ENCODE results near the gene CTNNA1.
"Not testable (repeated sequence)": the region's sequence is repeated elsewhere in the genome, so short reads cannot be mapped to it uniquely, and the experiment has no call there.

Gene CTNNA1

DNA sequence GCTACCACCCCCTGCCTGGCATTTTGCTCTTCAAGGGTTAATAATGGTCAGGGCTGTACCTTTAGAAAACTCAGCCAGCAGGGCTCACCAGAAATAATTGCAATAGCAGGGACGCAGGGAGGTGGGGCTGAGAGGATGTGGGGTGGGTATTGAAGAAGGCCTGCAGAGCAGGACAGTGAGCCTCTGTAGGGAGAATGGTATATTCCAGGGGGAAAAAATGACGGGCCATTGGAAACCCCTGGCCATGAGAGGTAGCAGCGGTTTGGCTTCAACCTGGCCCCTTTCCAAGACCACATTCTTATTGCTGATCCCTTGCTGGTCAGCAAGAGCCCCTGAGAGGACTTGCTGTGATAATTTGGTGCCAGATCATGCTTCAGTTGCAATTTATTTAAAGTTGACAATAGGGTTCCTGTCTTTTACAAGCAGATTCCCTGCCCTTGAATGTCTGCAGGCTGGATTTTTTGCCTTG lies 36.7 kb upstream of the CTNNA1 start:
- H3K9me3 Mint-ChIP-seq, result no peaks in the 10 kb centered on the region
- DNase-seq, result no peak
- no peak overlapping the region for H3K27ac Mint-ChIP-seq
- peaks cover 50% of the 10 kb centered on the region for H3K27me3 Mint-ChIP-seq
- CTCF ChIA-PET, result no interaction called here
- no peaks in the 10 kb centered on the region for H3K4me1 Mint-ChIP-seq
- no peak overlapping the region for H3K4me3 Mint-ChIP-seq
- H3K36me3 Mint-ChIP-seq, result no peaks in the 10 kb centered on the region

- Mint-ChIP-seq H3K4me3 (no peak overlapping the region), H3K4me1 (no peaks in the 10 kb centered on the region), H3K27ac (no peak overlapping the region), H3K36me3 (no peaks in the 10 kb centered on the region), H3K27me3 (peaks cover 56% of the 10 kb centered on the region), H3K9me3 (no peaks in the 10 kb centered on the region)
- CTCF ChIA-PET, result interaction anchor here (0.7 kb wide), 1 partner anchor 1132 kb away, joined by 4 read pairs; no protein-coding TSS in a partner anchor
- DNase-seq, result no peak
Observed at GRCh38 chr5:138717399-138717798, 35.8 kb upstream of the CTNNA1 start.

DNA sequence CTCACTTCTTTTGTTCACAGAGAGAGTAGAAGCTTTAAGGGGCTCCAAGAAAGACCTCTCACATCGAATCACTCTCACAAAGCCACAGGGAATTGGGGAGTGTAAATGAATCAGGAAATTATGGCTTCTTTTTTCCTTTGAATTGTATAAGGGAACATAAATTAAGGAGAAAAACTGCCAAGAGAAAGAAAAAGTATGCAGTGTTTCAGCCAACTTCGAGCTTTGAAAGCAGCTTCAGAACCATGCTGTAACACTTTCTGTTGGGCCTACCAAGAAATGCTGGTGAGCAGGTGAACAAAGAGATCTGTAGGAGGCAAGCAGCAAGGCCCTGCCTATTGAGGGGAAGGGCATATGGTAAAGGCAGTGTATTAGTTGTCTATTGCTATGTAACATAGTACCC lies 33.4 kb upstream of the CTNNA1 start:
- peaks cover 67% of the 10 kb centered on the region for H3K27me3 Mint-ChIP-seq
- no peak overlapping the region for H3K27ac Mint-ChIP-seq
- no peak overlapping the region for H3K4me3 Mint-ChIP-seq
- H3K4me1 Mint-ChIP-seq, result no peaks in the 10 kb centered on the region
- H3K36me3 Mint-ChIP-seq, result no peaks in the 10 kb centered on the region
- H3K9me3 Mint-ChIP-seq, result no peaks in the 10 kb centered on the region
- CTCF ChIA-PET, result no interaction called here
- no peak for DNase-seq

- no peak for DNase-seq
- Mint-ChIP-seq H3K27me3 (peaks cover 70% of the 10 kb centered on the region), H3K4me3 (no peak overlapping the region), H3K9me3 (no peaks in the 10 kb centered on the region), H3K4me1 (no peaks in the 10 kb centered on the region), H3K27ac (no peak overlapping the region), H3K36me3 (no peaks in the 10 kb centered on the region)
- CTCF ChIA-PET, result no interaction called here
Observed at GRCh38 chr5:138720840-138721239, 32.4 kb upstream of the CTNNA1 start.

GRCh38 chr5:138721979-138722378 lies 31.2 kb upstream of the CTNNA1 start:
- Mint-ChIP-seq H3K36me3 (no peaks in the 10 kb centered on the region), H3K9me3 (no peaks in the 10 kb centered on the region), H3K27ac (no peak overlapping the region), H3K4me1 (peaks cover 6% of the 10 kb centered on the region), H3K27me3 (peaks cover 70% of the 10 kb centered on the region), H3K4me3 (no peak overlapping the region)
- no peak for DNase-seq
- CTCF ChIA-PET, result no interaction called here

- H3K27me3 Mint-ChIP-seq, result peaks cover 69% of the 10 kb centered on the region
- H3K36me3 Mint-ChIP-seq, result no peaks in the 10 kb centered on the region
- H3K9me3 Mint-ChIP-seq, result no peaks in the 10 kb centered on the region
- peaks cover 12% of the 10 kb centered on the region for H3K4me1 Mint-ChIP-seq
- no peak overlapping the region for H3K27ac Mint-ChIP-seq
- CTCF ChIA-PET, result no interaction called here
- DNase-seq, result no peak
- H3K4me3 Mint-ChIP-seq, result no peak overlapping the region
Observed at GRCh38 chr5:138722544-138723177, 30.6 kb upstream of the CTNNA1 start.

DNA sequence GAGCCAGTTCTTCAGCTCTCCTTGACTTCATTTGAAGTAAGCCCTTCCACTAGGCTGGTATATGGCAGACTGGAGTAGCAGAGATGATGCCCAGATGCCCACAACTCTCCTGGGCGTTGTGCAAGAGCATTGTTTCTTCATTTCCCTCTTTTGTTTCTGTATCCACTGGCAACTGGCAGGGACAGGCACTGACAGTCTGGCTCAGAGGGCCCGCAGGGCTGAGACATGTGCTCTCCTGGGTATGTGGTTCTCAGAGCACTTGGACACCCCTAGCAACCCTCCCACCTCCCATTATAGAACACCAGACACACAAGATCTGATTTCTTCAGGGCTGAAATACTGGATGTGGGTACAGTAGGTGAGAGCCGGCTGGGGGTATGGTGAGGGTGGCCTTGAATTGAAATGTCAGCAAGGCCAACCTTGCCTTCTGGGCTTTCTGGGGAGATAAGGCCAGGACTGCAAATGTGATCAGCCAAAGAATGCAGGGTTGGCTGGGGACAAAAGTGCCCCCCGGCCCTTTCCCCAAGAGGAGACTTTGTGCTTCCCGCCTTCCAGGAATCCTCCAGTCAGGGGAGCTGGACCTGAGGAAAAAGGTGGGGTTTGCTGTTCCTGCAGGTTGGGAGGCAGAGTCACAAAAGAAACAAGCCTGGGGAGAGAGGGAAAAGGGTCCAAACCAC lies 28.6 kb upstream of the CTNNA1 start:
- CTCF ChIA-PET, result no interaction called here
- DNase-seq, result no peak
- Mint-ChIP-seq H3K27ac (no peak overlapping the region), H3K4me3 (no peak overlapping the region), H3K9me3 (no peaks in the 10 kb centered on the region), H3K4me1 (peaks cover 12% of the 10 kb centered on the region), H3K36me3 (no peaks in the 10 kb centered on the region), H3K27me3 (peaks cover 77% of the 10 kb centered on the region)

DNA sequence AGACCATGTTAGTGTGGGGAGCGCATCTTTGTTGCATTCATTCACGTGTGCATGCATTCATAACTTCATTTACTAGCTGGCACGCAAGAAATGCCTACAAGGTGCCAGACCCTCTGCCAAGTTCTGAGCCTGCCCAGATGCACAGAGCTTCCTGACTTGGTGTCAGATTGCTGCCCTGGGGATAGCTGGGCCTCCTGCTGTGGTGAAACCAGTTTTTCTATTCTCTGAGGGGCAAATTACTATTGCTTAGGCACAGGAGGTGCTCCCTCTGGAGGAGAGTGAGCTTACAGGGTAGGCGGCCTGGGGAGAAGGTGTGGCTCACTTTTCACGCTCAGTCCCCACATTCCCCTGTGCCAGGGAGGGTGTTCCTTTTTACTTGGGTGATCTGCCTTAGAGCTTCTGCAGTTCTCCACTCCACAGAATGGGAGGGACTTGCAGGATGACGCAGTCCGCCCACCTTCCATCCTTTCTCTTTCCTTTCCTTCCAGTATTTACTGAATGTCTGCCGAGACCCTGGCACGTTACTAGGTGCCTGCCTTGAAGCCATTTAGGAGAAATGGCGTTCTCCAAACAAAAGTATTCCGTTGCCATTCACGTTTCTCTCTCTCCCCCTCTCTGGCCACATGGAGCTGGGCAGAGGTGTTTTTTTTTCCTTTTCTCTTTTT lies 27.9 kb upstream of the CTNNA1 start:
- CTCF ChIA-PET, result no interaction called here
- Mint-ChIP-seq H3K36me3 (no peaks in the 10 kb centered on the region), H3K4me1 (peaks cover 12% of the 10 kb centered on the region), H3K9me3 (no peaks in the 10 kb centered on the region), H3K4me3 (no peak overlapping the region), H3K27me3 (peaks cover 77% of the 10 kb centered on the region), H3K27ac (no peak overlapping the region)
- DNase-seq, result no peak

GRCh38 chr5:138725818-138726416 lies 27.3 kb upstream of the CTNNA1 start:
- H3K9me3 Mint-ChIP-seq, result no peaks in the 10 kb centered on the region
- CTCF ChIA-PET, result no interaction called here
- H3K4me3 Mint-ChIP-seq, result no peak overlapping the region
- no peaks in the 10 kb centered on the region for H3K36me3 Mint-ChIP-seq
- peaks cover 12% of the 10 kb centered on the region for H3K4me1 Mint-ChIP-seq
- H3K27ac Mint-ChIP-seq, result no peak overlapping the region
- DNase-seq, result no peak
- peaks cover 72% of the 10 kb centered on the region for H3K27me3 Mint-ChIP-seq

- Mint-ChIP-seq H3K4me1 (peaks cover 12% of the 10 kb centered on the region), H3K36me3 (no peaks in the 10 kb centered on the region), H3K4me3 (no peak overlapping the region), H3K27ac (no peak overlapping the region), H3K9me3 (no peaks in the 10 kb centered on the region), H3K27me3 (peaks cover 64% of the 10 kb centered on the region)
- CTCF ChIA-PET, result no interaction called here
- DNase-seq, result peak; percentile 29
Observed at GRCh38 chr5:138726848-138727247, 26.4 kb upstream of the CTNNA1 start.

- H3K4me3 Mint-ChIP-seq, DNase-seq, H3K36me3 Mint-ChIP-seq, H3K27ac Mint-ChIP-seq, H3K9me3 Mint-ChIP-seq, CTCF ChIA-PET: not testable (repeated sequence)
- Mint-ChIP-seq H3K4me1 (peaks cover 12% of the 10 kb centered on the region), H3K27me3 (peaks cover 45% of the 10 kb centered on the region)
Observed at GRCh38 chr5:138730496-138730895, 22.7 kb upstream of the CTNNA1 start.

GRCh38 chr5:138732466-138732865 lies 20.8 kb upstream of the CTNNA1 start:
- Mint-ChIP-seq H3K27ac (no peak overlapping the region), H3K9me3 (no peaks in the 10 kb centered on the region), H3K4me3 (no peak overlapping the region), H3K36me3 (no peaks in the 10 kb centered on the region), H3K4me1 (peaks cover 1% of the 10 kb centered on the region), H3K27me3 (peaks cover 36% of the 10 kb centered on the region)
- CTCF ChIA-PET, result no interaction called here
- DNase-seq, result no peak

GRCh38 chr5:138732933-138733332 lies 20.3 kb upstream of the CTNNA1 start:
- no peaks in the 10 kb centered on the region for H3K9me3 Mint-ChIP-seq
- no peaks in the 10 kb centered on the region for H3K4me1 Mint-ChIP-seq
- H3K4me3 Mint-ChIP-seq, result no peak overlapping the region
- CTCF ChIA-PET, result no interaction called here
- no peak for DNase-seq
- peaks cover 32% of the 10 kb centered on the region for H3K27me3 Mint-ChIP-seq
- no peaks in the 10 kb centered on the region for H3K36me3 Mint-ChIP-seq
- H3K27ac Mint-ChIP-seq, result no peak overlapping the region

- no peak for DNase-seq
- H3K27ac Mint-ChIP-seq, result no peak overlapping the region
- CTCF ChIA-PET, result no interaction called here
- H3K4me3 Mint-ChIP-seq, result no peak overlapping the region
- peaks cover 31% of the 10 kb centered on the region for H3K27me3 Mint-ChIP-seq
- H3K4me1 Mint-ChIP-seq, result no peaks in the 10 kb centered on the region
- H3K36me3 Mint-ChIP-seq, result no peaks in the 10 kb centered on the region
- H3K9me3 Mint-ChIP-seq, result no peaks in the 10 kb centered on the region
Observed at GRCh38 chr5:138733509-138733908, 19.7 kb upstream of the CTNNA1 start.

GRCh38 chr5:138736293-138736692 lies 16.9 kb upstream of the CTNNA1 start:
- Mint-ChIP-seq H3K36me3 (no peaks in the 10 kb centered on the region), H3K4me3 (no peak overlapping the region), H3K27me3 (peaks cover 37% of the 10 kb centered on the region), H3K4me1 (no peaks in the 10 kb centered on the region), H3K9me3 (no peaks in the 10 kb centered on the region), H3K27ac (no peak overlapping the region)
- CTCF ChIA-PET, result no interaction called here
- DNase-seq, result no peak

Data from activated naive CD4-positive, alpha-beta T cell treated with anti-CD3 and anti-CD28 coated beads, Interleukin-2, amount 10 ng/mL, durations not matched to agents 7 days and 5 days (primary cell).